ENCODE measurements around the gene TMEM273.

- TF ChIP-seq GATA2 (IDR thresholded peaks at IDR 0.05; ENCODE audit: low read depth, low read length): no peak
- no peak for TF ChIP-seq GATA3 (IDR thresholded peaks at IDR 0.05; ENCODE audit: low read depth, low read length)
Observed at GRCh38 chr10:49208996-49209395, 20.8 kb upstream of the TMEM273 start.

Data from SH-SY5Y (cell line).